Measurements from ENCODE around the gene AGRP. TPM values are rescaled to one million over a fixed set of nuclear protein-coding genes. Genes with fewer than 3 reads are reported as not detected.

The AGRP gene
- total RNA-seq, 4 donors from 2014 or later, result not detected

GRCh38 chr16:67528870-67529581 is 45.7 kb upstream of the AGRP start:
- Histone ChIP-seq H3K4me1 (peaks cover 8 to 30% (median 25%) of the 10 kb centered on the region in 4 donors), H3K27me3 (no peaks in the 10 kb centered on the region), H3K27ac (peak overlapping the region; percentile 88 to 92 (median 90)), H3K9me3 (no peaks in the 10 kb centered on the region), H3K4me3 (peak overlapping the region; percentile 55 to 75 (median 62)), H3K36me3 (no peaks in the 10 kb centered on the region)
- in situ Hi-C loops (cut with MboI; ENCODE audit: low pct_ligation_motif_present in 1 of 4, low pct_unique_long_range_greater_than_20kb in 1 of 4, low sequenced_read_pairs in 3 of 4) (loop anchor here in 1 of 4 donors (10.0 kb wide), 1 partner anchor 136 kb away; the partner anchor contains the start of genes ACD, C16orf86, ENKD1 and PARD6A), intact Hi-C loops (cut with DNase I; ENCODE audit: low total_unique reads) (no loop called here)
- DNase-seq, result peak; percentile 48
- TF ChIP-seq CTCF (IDR thresholded peaks at IDR 0.05), result no peak
- TF ChIP-seq POLR2A (IDR thresholded peaks at IDR 0.05), result peak; percentile 20
- TF ChIP-seq POLR2AphosphoS5 (IDR thresholded peaks at IDR 0.05), result peak in 1 of 3 donors; percentile 11
- TF ChIP-seq EP300 (IDR thresholded peaks at IDR 0.05; ENCODE audit: low read depth), result no peak
- WGBS, 2 donors (ENCODE audit: low coverage in 1 of 2), result 14% methylated on average over 13 of the region's 65 CpGs; no CpG with 5 or more reads in 1 of the 2 donors

- no peak for TF ChIP-seq EP300 (IDR thresholded peaks at IDR 0.05; ENCODE audit: low read depth)
- no peak for TF ChIP-seq CTCF (IDR thresholded peaks at IDR 0.05)
- TF ChIP-seq POLR2AphosphoS5 (IDR thresholded peaks at IDR 0.05), result no peak
- TF ChIP-seq POLR2A (IDR thresholded peaks at IDR 0.05), result no peak
- peak; percentile 62 for DNase-seq
- no peaks in the 10 kb centered on the region for H3K36me3 ChIP-seq
- peak within 1 kb of the TSS; percentile 88 to 92 (median 90) for H3K27ac ChIP-seq
- H3K4me3 ChIP-seq, result peak within 1 kb of the TSS; percentile 55 to 75 (median 62)
- 51% methylated on average over 11 of the region's 45 CpGs; no CpG with 5 or more reads in 1 of the 2 donors for WGBS, 2 donors (ENCODE audit: low coverage in 1 of 2)
- peaks cover 8 to 30% (median 25%) of the 10 kb centered on the region in 4 donors for H3K4me1 ChIP-seq
- in situ Hi-C loops (cut with MboI; ENCODE audit: low pct_ligation_motif_present in 1 of 4, low pct_unique_long_range_greater_than_20kb in 1 of 4, low sequenced_read_pairs in 3 of 4) (loop anchor here in 1 of 4 donors (10.0 kb wide), 1 partner anchor 136 kb away; the partner anchor contains the start of genes ACD, C16orf86, ENKD1 and PARD6A), intact Hi-C loops (cut with DNase I; ENCODE audit: low total_unique reads) (no loop called here)
- H3K27me3 ChIP-seq, result no peaks in the 10 kb centered on the region
- H3K9me3 ChIP-seq, result no peaks in the 10 kb centered on the region
Observed at GRCh38 chr16:67528222-67528869, 45.0 kb upstream of the AGRP start, which contains the start of gene RIPOR1. Gene RIPOR1 (plus strand): TSS chr16:67528829. CDS start chr16:67538447, 9,618 bp downstream.

- 67 to 86% methylated on average over 1 to 3 of the region's 3 CpGs for WGBS, 2 donors (ENCODE audit: low coverage in 1 of 2)
- H3K27me3 ChIP-seq, result no peaks in the 10 kb centered on the region
Observed at GRCh38 chr16:67526149-67526791, 42.9 kb upstream of the AGRP start.

More at GRCh38 chr16:67526149-67526791, 42.9 kb upstream of the AGRP start:
- TF ChIP-seq POLR2AphosphoS5 (IDR thresholded peaks at IDR 0.05), result no peak
- no peak for TF ChIP-seq POLR2A (IDR thresholded peaks at IDR 0.05)
- no peak for TF ChIP-seq EP300 (IDR thresholded peaks at IDR 0.05; ENCODE audit: low read depth)
- TF ChIP-seq CTCF (IDR thresholded peaks at IDR 0.05), result no peak
- DNase-seq, result no peak
- Histone ChIP-seq H3K9me3 (no peaks in the 10 kb centered on the region), H3K36me3 (no peaks in the 10 kb centered on the region), H3K4me3 (no peak overlapping the region), H3K4me1 (peaks cover 12 to 34% (median 28%) of the 10 kb centered on the region in 4 donors), H3K27ac (no peak overlapping the region)
- intact Hi-C loops (cut with DNase I; ENCODE audit: low total_unique reads) (no loop called here), in situ Hi-C loops (cut with MboI; ENCODE audit: low pct_ligation_motif_present in 1 of 4, low pct_unique_long_range_greater_than_20kb in 1 of 4, low sequenced_read_pairs in 3 of 4) (loop anchor here in 1 of 4 donors (10.0 kb wide), 1 partner anchor 139 kb away; the partner anchor contains the start of genes ACD, C16orf86, ENKD1 and PARD6A)

Measured in transverse colon (tissue), 4 donors.